ENCODE results near the gene SORCS2.

SORCS2 gene

GRCh38 chr4:7683126-7683703, 490.9 kb downstream of the SORCS2 start:
- Histone ChIP-seq H3K9me3 (ENCODE audit: control insufficient read depth, insufficient read depth, low read depth, low read length) (peaks cover 36% of the 10 kb centered on the region), H3K4me3 (ENCODE audit: low read depth, low read length) (no peak overlapping the region), H3K27ac (ENCODE audit: low read depth, low read length) (no peak overlapping the region), H3K27me3 (ENCODE audit: control insufficient read depth, insufficient read depth, low read length) (no peaks in the 10 kb centered on the region), H3K36me3 (ENCODE audit: control insufficient read depth, insufficient read depth, low read length) (no peaks in the 10 kb centered on the region), H3K4me1 (ENCODE audit: control insufficient read depth, insufficient read depth, low read length) (no peaks in the 10 kb centered on the region), H3K9ac (ENCODE audit: low read length) (no peak overlapping the region)

- Histone ChIP-seq H3K4me3 (ENCODE audit: low read depth, low read length) (no peak overlapping the region), H3K27ac (ENCODE audit: low read depth, low read length) (no peak overlapping the region), H3K9me3 (ENCODE audit: control insufficient read depth, insufficient read depth, low read depth, low read length) (peaks cover 36% of the 10 kb centered on the region), H3K4me1 (ENCODE audit: control insufficient read depth, insufficient read depth, low read length) (no peaks in the 10 kb centered on the region), H3K9ac (ENCODE audit: low read length) (no peak overlapping the region), H3K36me3 (ENCODE audit: control insufficient read depth, insufficient read depth, low read length) (no peaks in the 10 kb centered on the region), H3K27me3 (ENCODE audit: control insufficient read depth, insufficient read depth, low read length) (no peaks in the 10 kb centered on the region)
Observed at GRCh38 chr4:7684294-7684693, 492.0 kb downstream of the SORCS2 start.

DNA sequence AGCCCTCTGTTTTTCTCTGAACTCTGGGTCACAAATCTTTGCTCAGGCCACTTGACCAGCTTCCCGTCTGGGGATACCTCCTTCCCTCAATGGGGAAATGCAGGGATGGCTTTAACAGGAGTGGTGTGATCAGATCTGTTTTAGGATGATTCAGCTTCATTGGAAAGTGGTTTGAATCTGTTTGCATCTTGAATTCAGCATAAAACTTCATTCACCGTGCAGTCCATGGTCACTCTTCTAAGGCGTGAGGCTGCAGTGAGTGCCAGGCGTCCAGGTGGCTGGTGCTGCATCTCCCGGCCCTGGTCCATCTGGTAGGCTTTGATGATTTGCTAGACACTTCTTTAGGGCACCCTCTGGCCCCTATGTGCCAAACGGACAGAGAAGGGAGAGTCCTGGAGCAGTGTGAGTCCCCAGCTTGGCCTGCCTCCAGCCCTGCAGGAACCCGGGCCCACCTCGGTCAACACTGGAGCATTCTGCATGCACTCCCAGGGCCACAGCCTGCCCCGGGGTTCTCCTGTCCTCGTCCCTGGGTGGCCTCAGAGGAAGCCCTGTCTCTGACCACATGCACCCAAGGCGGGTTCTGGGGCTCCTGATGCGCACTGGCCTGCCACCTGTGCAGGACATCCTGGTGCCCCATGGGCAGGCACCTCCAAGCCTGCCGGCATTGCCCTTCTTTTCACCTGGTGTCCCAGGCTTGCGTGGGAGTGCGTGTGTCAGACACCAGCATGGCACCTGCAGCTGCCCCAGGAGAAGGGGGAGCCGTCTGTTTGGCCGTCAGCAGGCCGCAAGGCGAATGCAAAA, 493.9 kb downstream of the SORCS2 start:
- Histone ChIP-seq H3K27ac (ENCODE audit: low read depth, low read length) (no peak overlapping the region), H3K9me3 (ENCODE audit: control insufficient read depth, insufficient read depth, low read depth, low read length) (peaks cover 34% of the 10 kb centered on the region), H3K4me3 (ENCODE audit: low read depth, low read length) (no peak overlapping the region), H3K27me3 (ENCODE audit: control insufficient read depth, insufficient read depth, low read length) (no peaks in the 10 kb centered on the region), H3K36me3 (ENCODE audit: control insufficient read depth, insufficient read depth, low read length) (no peaks in the 10 kb centered on the region), H3K4me1 (ENCODE audit: control insufficient read depth, insufficient read depth, low read length) (no peaks in the 10 kb centered on the region), H3K9ac (ENCODE audit: low read length) (no peak overlapping the region)

DNA sequence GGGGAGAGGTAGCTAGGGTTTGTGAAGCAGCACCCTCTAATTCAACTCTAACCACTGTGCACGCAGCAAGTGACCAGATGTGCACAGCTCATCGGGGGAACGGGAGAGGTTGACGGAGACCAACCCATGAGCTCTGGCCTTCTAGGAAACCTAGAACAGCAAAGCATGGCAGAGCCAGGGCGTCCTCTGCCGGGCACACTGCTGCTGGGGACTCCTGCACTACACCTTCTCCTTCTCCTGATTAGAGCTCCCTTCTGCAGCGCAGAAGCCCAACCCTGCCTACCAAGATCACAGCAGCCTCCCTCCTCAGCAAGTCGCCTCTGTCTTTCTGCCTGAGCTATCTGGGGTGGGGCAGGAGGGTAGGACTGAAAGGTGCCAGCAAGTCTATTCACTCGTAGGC, 494.7 kb downstream of the SORCS2 start:
- Histone ChIP-seq H3K9ac (ENCODE audit: low read length) (no peak overlapping the region), H3K4me1 (ENCODE audit: control insufficient read depth, insufficient read depth, low read length) (no peaks in the 10 kb centered on the region), H3K27me3 (ENCODE audit: control insufficient read depth, insufficient read depth, low read length) (no peaks in the 10 kb centered on the region), H3K4me3 (ENCODE audit: low read depth, low read length) (no peak overlapping the region), H3K27ac (ENCODE audit: low read depth, low read length) (no peak overlapping the region), H3K9me3 (ENCODE audit: control insufficient read depth, insufficient read depth, low read depth, low read length) (peaks cover 26% of the 10 kb centered on the region), H3K36me3 (ENCODE audit: control insufficient read depth, insufficient read depth, low read length) (no peaks in the 10 kb centered on the region)

GRCh38 chr4:7687796-7688195, 495.5 kb downstream of the SORCS2 start:
- Histone ChIP-seq H3K36me3 (ENCODE audit: control insufficient read depth, insufficient read depth, low read length) (no peaks in the 10 kb centered on the region), H3K9me3 (ENCODE audit: control insufficient read depth, insufficient read depth, low read depth, low read length) (peaks cover 18% of the 10 kb centered on the region), H3K9ac (ENCODE audit: low read length) (no peak overlapping the region), H3K4me3 (ENCODE audit: low read depth, low read length) (no peak overlapping the region), H3K27me3 (ENCODE audit: control insufficient read depth, insufficient read depth, low read length) (no peaks in the 10 kb centered on the region), H3K4me1 (ENCODE audit: control insufficient read depth, insufficient read depth, low read length) (no peaks in the 10 kb centered on the region), H3K27ac (ENCODE audit: low read depth, low read length) (no peak overlapping the region)

DNA sequence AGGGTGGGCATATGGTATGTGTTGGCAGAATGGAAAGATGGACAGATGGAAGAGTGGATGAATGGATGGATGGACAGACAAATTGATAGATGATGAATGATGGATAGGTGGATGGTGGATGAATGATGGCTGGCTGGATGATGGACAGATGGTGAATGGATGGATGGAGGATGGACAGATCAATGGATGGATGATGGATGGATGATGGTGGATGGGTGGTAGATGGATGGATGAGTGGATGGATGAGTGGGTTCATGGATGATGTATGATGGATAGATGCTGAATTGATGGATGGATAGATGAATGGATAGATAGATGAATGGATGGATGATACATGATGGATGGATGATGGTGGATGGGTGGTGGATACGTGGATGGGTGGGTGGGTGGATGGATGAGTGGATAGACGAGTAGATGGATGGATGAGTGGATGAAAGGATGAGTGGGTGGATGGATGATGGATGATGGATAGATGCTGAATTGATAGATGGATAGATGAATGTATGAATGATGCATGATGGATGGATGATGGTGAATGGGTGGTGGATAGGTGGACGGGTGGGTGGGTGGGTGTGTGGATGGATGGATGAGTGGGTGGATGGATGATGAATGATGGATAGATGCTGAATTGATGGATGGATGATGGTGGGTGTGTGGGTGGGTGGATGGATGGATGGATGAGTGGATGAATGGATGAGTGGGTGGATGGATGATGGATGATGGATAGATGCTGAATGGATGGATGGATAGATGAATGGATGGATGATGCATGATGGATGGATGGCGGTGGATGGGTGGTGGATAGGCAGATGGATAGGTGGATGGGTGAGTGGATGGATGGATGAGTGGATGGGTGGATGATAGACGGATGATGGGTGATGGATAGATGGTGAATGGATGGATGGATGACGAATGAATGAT, 497.7 kb downstream of the SORCS2 start:
- H3K36me3 ChIP-seq (ENCODE audit: control insufficient read depth, insufficient read depth, low read length) = no peaks in the 10 kb centered on the region
- no peaks in the 10 kb centered on the region for H3K27me3 ChIP-seq (ENCODE audit: control insufficient read depth, insufficient read depth, low read length)
- no peaks in the 10 kb centered on the region for H3K9me3 ChIP-seq (ENCODE audit: control insufficient read depth, insufficient read depth, low read depth, low read length)
- no peak overlapping the region for H3K4me3 ChIP-seq (ENCODE audit: low read depth, low read length)
- no peaks in the 10 kb centered on the region for H3K4me1 ChIP-seq (ENCODE audit: control insufficient read depth, insufficient read depth, low read length)
- H3K9ac ChIP-seq (ENCODE audit: low read length) = no peak overlapping the region
- no peak overlapping the region for H3K27ac ChIP-seq (ENCODE audit: low read depth, low read length)

GRCh38 chr4:7691061-7691460, 498.7 kb downstream of the SORCS2 start:
- H3K9ac ChIP-seq (ENCODE audit: low read length) = no peak overlapping the region
- H3K4me1 ChIP-seq (ENCODE audit: control insufficient read depth, insufficient read depth, low read length) = no peaks in the 10 kb centered on the region
- no peaks in the 10 kb centered on the region for H3K27me3 ChIP-seq (ENCODE audit: control insufficient read depth, insufficient read depth, low read length)
- no peaks in the 10 kb centered on the region for H3K36me3 ChIP-seq (ENCODE audit: control insufficient read depth, insufficient read depth, low read length)
- no peak overlapping the region for H3K27ac ChIP-seq (ENCODE audit: low read depth, low read length)
- no peak overlapping the region for H3K4me3 ChIP-seq (ENCODE audit: low read depth, low read length)
- no peaks in the 10 kb centered on the region for H3K9me3 ChIP-seq (ENCODE audit: control insufficient read depth, insufficient read depth, low read depth, low read length)

DNA sequence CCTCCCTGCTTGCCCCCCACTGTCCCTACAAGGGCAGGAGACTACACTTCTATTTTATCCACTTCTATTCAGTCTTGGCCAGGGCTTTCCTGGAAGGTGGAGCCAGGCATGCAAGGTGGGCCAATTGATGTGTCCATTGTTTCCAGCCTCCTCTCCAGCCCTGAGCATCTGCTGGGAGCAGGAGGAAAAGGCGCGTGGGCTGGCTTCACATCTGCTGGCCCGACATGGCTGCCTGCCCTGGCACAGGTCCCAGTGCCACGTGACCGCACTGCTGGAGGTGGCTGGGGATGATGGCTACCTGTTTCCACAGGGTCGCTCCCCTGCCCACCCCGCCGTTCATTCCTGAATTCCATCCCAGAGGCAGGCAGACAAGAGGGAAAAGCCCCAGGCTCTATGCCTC, 499.6 kb downstream of the SORCS2 start:
- Histone ChIP-seq H3K9ac (ENCODE audit: low read length) (no peak overlapping the region), H3K9me3 (ENCODE audit: control insufficient read depth, insufficient read depth, low read depth, low read length) (no peaks in the 10 kb centered on the region), H3K36me3 (ENCODE audit: control insufficient read depth, insufficient read depth, low read length) (no peaks in the 10 kb centered on the region), H3K4me1 (ENCODE audit: control insufficient read depth, insufficient read depth, low read length) (no peaks in the 10 kb centered on the region), H3K27ac (ENCODE audit: low read depth, low read length) (no peak overlapping the region), H3K4me3 (ENCODE audit: low read depth, low read length) (no peak overlapping the region), H3K27me3 (ENCODE audit: control insufficient read depth, insufficient read depth, low read length) (no peaks in the 10 kb centered on the region)

DNA sequence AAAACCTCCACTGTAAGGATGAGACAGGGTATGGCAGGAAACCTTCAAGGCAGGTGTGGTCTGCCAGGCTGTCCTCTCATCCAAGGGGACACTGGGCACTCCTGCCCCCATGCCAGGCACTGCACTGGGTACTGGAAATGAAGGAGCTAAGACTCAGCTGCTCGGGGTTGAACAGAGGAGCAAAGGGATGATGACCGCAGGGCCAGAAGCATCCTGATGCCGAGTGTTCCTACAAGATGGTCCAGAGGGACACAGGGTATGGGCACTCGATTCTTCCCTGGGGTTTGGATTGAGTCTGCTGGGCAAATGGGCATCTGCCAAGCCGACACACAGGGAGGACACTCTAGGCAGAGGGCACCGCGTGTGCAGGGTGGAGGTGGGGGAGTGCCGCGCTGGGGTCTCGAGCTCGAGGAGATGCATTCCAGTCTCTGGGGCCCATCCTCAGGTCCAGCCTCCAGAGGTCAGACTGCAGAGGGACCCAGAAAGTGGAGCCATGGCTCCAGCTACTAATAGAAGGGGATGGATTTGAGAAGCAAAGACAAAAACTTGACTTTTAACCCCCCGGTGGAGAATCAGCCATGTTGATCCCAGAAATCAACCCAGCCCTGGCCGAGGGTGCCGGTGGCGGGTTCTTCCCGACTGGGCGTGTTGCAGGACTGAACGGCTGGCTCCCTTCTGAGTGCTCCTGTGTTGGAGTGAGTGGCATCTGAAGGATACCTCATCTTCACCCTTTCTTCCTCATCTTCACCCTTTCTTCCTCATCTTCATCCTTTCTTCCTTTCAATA, 500.3 kb downstream of the SORCS2 start:
- Histone ChIP-seq H3K9ac (ENCODE audit: low read length) (no peak overlapping the region), H3K27me3 (ENCODE audit: control insufficient read depth, insufficient read depth, low read length) (no peaks in the 10 kb centered on the region), H3K4me3 (ENCODE audit: low read depth, low read length) (no peak overlapping the region), H3K9me3 (ENCODE audit: control insufficient read depth, insufficient read depth, low read depth, low read length) (no peaks in the 10 kb centered on the region), H3K36me3 (ENCODE audit: control insufficient read depth, insufficient read depth, low read length) (no peaks in the 10 kb centered on the region), H3K27ac (ENCODE audit: low read depth, low read length) (no peak overlapping the region), H3K4me1 (ENCODE audit: control insufficient read depth, insufficient read depth, low read length) (no peaks in the 10 kb centered on the region)

- Histone ChIP-seq H3K27me3 (ENCODE audit: control insufficient read depth, insufficient read depth, low read length) (no peaks in the 10 kb centered on the region), H3K36me3 (ENCODE audit: control insufficient read depth, insufficient read depth, low read length) (no peaks in the 10 kb centered on the region), H3K4me1 (ENCODE audit: control insufficient read depth, insufficient read depth, low read length) (no peaks in the 10 kb centered on the region), H3K9ac (ENCODE audit: low read length) (no peak overlapping the region), H3K9me3 (ENCODE audit: control insufficient read depth, insufficient read depth, low read depth, low read length) (no peaks in the 10 kb centered on the region), H3K4me3 (ENCODE audit: low read depth, low read length) (no peak overlapping the region), H3K27ac (ENCODE audit: low read depth, low read length) (no peak overlapping the region)
Observed at GRCh38 chr4:7693237-7693608, 500.9 kb downstream of the SORCS2 start.
